SKM-1 (cell line): ENCODE measurements around the gene PNLIPRP3.
"Not testable (repeated sequence)": the region's sequence is repeated elsewhere in the genome, so short reads cannot be mapped to it uniquely, and the experiment has no call there.

Experiments
- DNase-seq: peaks from one replicate; lab custom pipeline; 2025; ENCODE audit not compliant: unreplicated experiment; lab: John Stamatoyannopoulos, UW

PNLIPRP3 gene

DNA sequence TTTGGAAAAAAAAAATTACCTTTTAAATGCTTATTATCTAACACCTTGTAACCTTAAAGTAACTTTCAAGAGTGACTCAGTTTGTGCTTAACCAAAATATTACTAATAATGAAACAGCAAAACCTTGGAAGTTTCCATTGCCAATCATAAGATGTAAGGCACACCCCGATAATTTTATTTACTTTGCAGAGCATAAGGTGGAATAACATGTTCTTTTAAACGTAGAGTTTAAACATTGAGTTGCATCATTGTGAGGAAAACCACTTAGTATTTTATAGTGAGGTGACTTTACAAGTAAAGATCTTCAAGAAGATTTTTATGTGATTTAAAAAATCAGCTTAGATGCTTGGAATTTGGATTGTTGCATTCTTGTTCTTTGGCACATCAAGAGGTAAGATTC lies at the start of gene PNLIPRP3:
Gene PNLIPRP3 (plus strand): TSS at position 177 of the 400 bp plus-strand sequence. CDS start 166 bp downstream, at position 343.
- no peak for DNase-seq

DNA sequence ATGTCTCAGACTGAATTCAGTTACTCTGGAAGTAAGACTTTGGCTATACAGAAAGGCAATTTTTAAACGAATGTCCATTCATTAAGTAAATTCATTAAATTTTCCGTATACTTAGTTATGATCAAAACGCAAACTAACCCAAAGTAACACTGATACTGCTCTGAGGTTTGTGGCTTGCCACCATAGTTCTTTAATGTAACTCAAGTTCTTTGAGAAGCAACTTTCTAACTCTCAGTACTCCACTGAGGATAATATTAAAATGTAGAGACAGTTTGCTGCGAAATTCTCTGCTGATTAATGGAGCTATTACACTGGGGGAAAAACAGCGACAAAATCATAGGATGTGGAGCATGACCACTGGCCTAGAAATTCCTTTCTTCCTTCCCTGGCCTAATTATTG lies 45.4 kb upstream of the PNLIPRP3 start:
- no peak for DNase-seq

DNA sequence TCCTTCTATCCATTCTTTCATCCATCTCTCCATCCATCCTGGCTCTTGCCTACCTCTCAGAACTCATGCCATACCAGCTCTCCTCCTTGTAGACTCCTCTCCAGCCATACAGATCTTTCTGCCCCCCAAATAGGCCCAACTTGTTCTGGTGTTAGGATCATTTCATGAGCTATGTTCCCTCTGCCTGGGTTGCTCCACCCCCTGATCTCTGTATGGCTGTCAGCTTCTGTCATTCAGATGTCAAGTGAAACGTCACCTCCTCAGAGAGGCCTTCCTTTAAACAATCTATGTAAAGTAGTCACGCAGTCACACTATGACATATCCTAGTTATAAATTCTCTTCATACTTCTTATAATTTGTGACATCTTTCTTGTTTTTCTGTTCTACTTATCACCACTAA lies 42.3 kb upstream of the PNLIPRP3 start:
- no peak for DNase-seq

DNA sequence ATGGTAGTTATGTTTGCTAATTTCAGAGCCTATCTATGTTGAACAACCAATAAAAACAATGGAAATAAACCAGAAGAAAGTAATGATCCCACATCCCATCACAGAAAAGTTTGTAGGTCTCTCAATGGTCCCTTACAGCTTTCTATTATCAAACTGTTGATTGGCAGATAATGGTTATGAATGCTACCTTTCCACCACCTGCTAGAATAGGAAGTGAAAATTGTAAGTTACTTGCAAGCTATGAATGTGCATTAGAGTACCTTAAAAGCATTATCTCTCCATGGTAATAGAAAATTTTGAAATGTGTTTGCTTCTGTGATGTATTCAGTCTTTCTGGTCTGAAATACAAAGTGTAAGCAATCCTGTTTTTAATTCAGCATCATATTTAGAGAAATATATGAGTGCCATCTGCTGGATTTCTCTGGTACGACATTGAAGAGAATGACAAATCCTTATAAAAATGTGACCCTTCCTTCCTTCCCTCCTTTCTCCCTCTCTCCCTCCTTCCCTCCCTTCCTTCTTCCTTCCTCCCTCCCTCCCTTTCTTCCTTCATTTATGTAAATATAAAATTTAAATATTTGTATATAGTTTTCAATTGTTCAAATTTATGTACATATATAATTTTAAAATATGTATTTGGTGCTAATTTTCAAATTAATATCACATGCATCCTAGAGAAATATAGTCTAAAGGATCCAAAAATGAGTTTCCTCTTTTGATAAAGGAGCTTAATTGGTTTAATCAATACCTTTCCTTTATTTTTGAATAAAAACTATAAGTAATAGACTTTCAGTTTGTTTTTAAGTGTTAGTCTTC lies 41.4 kb upstream of the PNLIPRP3 start:
- DNase-seq = no peak

DNA sequence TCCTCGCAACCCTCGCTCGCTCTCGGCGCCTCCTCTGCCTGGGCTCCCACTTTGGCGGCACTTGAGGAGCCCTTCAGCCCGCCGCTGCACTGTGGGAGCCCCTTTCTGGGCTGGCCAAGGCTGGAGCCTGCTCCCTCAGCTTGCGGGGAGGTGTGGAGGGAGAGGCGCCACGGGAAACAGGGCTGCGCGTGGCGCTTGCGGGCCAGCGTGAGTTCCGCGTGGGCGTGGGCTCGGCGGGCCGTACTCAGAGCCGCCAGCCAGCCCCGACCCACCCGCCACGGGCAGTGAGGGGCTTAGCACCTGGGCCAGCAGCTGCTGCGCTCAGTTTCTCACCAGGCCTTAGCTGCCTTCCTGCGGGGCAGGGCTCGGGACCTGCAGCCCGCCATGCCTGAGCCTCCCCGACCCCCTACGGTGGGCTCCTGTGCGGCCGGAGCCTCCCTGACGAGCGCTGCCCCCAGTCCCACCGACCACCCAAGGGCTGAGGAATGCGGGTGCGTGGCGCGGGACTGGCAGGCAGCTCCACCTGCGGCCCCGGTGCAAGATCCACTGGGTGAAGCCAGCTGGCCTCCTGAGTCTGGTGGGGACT lies 34.3 kb upstream of the PNLIPRP3 start:
- DNase-seq = not testable (repeated sequence)

DNA sequence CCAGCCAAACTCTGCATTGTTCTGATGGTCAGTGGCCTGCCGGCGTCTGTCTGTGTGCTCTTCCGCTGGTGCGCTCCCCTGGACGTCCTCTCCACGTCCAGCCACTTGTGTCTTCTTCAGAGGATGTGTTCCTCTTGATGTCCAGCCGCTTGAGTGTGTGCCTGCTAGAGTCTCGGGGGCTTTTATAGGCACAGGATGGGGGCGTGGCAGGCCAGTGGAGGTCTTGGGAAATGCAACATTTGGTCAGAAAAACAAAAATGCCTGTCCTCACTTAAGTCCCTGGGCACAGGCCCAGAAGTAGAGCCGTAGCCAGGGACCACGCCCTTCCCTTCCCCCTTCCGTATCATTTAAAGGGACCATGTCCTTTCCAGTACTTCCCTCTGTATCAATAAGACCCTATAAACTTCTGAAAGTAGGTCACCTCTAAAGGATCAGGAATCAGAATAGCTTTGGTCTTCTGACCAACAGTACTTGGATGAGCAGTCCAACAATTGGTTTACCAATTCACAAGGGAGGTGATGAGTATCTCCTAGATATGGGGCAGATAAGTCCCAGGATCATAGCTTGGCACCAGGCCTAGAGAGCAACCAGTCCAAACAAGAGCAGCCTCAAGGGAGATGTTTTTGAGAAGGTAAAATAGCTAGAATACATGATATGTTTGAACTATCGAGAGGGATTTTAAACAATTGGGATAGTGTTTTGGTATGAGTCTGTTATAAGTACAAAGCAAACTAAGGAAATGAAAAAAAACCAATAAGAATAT lies 32.2 kb upstream of the PNLIPRP3 start:
- no peak for DNase-seq

DNA sequence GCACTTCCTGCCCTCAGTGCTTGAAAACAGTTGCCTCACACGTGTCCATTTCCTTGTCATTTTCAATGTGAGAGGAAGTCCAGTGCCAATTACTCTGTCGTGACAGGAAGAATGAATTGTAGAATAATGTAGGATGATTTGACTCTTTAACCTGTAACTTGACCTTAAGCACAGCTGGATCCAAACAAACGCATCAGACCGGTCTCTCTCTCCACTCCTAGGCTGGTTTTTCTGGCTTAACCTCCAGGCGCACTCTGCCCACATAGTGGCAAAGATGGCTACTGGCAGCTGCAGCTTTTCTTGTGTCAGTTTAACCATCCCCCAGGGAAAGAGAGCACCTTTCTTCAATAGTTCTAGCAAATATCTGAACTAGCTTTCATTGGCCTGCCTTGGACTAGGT lies 29.4 kb upstream of the PNLIPRP3 start:
- no peak for DNase-seq

DNA sequence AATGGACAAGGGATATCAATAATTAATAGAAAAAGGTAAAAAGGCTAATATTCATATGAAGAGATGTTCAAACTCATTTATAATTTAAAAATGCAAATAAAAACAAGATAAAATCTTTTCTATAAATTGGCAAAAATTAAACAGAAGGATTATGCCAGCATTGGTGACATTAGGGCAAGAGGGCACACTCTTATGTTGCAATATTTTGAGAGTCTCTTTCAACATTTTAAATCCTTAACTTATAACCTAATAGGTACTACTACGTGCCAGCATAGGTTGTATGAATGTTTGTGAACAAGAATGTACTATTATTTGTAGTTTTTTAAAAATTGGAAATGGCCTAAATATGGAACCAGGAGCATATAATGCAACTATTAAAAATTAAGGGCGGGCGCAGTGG lies 24.8 kb upstream of the PNLIPRP3 start:
- no peak for DNase-seq

DNA sequence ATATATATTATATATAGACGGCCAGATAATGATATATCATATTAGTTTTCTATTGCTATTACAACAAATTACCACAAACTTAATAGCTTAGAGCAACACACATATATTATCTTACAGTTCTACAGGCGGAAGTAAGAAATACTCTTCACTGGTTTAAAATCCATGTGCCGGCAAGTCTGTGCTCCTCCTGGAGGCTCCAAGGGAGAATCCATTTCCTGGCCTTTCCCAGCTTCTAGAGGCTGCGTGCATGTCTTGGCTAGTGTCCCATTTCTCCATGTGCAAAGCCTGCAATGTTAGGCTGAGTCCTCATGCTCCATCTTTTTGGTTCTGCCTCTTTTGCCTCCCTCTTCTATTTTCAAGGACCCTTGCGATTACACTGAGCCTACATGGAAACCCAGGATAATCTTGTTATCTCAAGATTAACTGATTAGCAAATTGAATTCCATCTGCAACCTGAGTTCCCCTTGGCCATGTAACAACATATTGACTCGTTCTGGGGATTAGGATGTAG lies 23.9 kb upstream of the PNLIPRP3 start:
- no peak for DNase-seq

DNA sequence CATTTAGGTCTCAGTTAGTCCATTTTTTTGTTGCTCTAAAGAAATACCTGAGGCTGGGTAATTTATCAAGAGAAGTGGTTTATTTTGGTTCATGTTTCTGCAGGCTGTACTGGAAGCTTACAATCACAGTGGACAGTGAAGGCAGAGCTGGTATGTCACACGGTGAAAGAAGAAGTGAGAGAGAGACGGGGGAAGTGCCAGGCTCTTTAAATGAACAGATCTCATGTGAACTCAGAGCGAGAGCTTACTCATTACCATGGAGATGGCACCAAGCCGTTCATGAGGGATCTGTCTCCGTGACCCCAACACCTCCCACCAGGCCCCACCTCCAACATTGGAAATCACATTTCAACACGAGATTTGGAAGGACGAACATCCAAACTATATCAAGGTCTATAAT lies 18.9 kb upstream of the PNLIPRP3 start:
- peak; percentile 9 for DNase-seq

DNA sequence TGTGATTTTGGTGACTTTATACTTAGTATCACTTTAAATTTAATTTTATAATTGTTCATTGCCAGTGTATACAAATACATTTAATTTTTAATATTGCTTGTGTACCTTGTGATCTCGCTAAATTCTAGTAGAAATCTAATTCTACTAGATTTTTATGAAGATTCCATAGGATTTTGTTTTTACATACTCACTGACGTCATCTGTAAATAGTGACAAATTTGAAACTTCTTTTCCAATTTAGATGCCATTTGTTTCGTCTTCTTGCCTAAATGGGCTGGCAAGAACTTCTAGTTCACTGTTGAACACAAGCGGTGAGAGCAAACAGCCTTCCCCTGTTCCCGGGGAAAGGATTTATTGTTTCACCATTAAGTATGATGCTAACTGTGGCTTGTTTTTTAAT lies 17.3 kb upstream of the PNLIPRP3 start:
- no peak for DNase-seq

DNA sequence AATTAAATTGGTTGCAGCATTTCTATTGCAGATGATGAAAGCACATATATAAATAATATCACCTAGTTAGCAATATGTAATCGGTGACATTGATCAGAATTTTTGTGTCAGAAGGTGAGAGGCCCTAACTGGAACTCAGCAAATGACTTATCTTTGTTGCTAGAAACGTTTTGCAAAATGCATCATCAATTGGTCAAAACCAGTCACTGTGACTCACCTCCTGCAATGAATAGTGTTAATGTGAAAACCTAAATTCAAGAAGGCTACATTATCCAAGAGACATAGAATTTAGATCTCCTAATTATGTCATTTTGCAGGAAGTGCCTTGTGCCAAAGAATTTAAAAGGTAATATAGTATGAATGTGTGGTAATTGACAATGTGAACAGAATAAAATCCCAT lies 9.8 kb upstream of the PNLIPRP3 start:
- no peak for DNase-seq

DNA sequence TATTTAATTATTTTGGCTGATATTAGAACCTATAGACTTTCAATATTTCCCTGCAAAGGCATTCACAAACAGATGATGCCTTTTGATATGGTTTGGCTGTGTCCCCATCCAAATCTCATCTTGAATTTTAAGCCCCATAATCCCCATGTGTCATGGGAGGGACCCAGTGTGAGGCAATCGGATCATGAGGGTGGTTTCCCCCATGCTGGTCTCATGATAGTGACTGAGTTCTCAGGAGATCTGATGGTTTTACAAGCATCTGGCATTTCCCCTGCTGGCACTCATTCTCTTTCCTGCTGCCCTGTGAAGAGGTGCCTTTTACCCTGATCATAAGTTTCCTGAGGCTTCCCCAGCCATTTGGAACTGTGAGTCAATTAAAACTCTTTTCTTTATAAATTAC lies 9.3 kb upstream of the PNLIPRP3 start:
- no peak for DNase-seq

DNA sequence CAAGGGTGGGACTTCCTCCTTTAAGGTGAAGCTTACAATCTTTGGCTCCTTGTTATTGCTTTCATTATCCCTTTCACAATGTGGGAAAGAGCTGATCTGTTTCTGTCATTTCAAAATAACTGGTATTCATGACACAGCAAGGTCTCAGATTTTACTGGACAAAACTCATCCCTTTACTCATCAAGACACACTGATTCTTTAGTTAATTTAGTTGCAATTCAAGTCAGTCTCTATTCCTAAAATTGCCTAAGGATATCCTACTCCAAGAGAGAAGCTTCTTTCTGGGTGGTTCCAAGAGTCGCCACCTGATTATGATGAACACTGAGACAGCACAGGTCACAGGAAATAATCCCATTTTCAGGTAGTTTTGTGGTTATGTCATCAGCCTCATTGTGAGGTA lies 5.8 kb upstream of the PNLIPRP3 start:
- no peak for DNase-seq

DNA sequence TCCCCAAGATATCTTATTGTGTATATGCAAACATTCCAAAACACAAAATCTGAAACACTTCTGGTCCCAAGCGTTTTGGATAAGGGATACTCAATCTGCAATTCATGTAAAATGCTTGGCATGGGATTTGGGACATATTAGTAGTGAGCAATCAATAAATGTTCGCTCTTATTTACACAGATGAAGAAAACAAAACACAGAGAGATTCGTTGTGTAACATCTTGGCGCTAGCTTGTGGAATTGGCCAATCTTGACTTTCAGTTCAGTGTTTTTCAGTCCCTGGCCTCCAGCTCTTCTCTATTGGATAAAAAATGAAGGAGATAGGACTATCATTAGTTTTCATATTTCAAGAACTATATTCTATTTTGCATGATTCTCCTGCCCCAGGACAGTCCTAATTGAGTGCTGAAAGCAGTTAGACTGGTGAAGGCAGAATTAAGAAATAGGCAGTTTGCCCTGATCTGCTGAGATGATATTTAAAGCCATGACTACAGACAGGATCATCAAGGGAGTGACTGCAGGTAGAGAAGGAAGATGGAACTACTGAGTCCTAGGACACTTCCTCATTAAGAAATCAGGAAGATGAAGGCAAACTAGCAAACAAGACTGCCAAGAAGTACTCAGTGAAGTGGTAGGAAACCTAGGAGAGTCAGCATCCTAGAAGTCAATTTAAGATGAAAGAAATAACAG lies 1.8 kb downstream of the PNLIPRP3 start:
- no peak for DNase-seq

DNA sequence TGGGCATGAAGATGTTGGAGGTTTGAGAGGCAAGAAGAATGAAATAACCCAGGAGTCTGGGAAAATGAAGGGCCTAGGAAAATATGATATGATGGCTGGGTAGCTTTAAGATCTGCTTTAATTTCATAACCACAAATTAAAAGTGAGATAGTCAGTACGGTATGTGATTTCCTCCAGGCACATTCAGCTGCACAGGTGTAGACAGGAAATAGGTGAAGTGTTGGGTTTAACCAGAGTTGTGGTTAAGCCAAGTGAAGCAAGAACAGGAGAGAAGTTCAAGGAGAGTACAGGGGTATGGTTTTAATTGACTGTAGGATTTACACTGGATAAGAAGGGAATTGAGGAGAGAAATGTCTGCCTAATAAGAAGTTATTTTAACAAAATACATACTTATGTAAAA lies 2.6 kb downstream of the PNLIPRP3 start:
- DNase-seq = no peak

DNA sequence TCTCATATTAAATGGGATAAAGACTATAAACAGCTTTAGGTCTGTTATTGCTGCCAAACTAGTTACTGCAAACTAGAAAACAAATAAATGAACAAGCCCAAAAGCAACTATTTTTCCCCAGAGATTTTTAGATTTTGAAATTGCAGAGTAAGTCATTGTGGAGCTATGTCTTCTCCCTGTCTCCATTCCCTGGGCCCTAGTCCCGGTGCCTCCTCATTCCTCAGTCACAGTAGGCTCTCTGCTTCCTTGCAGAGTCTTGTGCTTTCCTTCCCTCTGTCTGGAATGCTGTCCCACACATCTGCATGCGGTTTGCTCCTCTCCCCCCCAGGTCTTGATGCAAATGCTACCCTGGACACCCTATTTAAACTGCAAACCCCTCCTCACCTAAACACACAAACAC lies 4.0 kb downstream of the PNLIPRP3 start:
- no peak for DNase-seq

DNA sequence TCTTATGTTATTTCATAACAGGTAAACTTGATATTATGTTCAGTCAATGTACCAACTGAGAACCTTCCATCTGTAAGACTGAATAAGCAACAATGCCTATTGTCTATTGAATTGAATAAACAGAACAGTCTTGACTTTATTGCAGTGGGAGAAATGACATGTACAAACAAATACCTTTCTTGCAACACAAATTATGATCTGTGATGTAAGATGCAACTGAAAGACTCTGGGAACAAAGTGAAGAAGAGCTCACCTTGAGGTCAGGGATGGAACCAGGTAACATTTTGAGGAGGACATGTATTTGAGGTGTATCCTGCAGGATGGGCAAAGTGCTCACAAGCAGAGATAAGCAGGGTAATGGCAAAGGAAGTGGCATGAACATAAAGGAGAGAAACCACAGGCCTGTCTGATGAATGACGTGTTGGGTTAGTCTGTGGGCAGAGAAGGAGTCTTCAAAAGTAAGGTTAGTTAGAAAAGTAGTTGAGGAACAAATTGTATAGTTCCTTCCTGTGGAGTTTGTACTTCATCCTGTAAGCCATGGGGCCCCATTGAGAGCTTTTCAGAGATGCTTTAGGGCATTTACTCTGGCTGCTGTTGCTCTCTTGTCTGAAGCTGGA lies 9.5 kb downstream of the PNLIPRP3 start:
- DNase-seq = no peak

DNA sequence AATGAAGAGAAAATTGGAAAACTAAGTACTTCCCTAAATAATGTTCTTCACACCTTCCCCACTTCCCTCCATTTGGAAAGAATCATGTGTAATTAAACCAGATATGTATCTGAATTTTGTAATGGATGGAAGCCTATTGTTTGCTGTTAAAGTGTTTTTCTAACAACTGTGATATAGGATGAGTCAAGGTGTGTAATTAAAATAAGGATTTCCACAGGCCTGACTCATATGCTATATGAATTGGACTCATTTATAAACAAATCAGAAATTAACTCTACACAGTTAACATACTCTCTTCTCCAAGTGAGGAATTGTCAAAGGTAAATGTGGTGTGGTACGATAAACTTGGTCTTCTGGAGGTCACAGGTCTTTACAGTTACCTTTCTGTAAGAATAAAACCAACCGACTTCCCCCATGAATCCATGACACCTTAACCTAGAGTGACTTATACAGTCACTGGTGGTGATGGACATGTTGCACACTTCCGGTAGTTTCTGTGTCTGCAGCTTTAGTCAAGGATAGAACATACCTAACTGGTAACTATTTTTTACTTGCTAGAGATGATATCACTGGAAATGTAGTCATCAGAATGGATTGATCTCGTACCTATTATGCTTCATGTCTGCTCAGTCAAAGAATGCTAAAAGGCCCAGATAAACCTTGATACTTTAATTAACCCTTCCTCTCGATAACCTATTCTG lies 12.8 kb downstream of the PNLIPRP3 start:
- DNase-seq = no peak

DNA sequence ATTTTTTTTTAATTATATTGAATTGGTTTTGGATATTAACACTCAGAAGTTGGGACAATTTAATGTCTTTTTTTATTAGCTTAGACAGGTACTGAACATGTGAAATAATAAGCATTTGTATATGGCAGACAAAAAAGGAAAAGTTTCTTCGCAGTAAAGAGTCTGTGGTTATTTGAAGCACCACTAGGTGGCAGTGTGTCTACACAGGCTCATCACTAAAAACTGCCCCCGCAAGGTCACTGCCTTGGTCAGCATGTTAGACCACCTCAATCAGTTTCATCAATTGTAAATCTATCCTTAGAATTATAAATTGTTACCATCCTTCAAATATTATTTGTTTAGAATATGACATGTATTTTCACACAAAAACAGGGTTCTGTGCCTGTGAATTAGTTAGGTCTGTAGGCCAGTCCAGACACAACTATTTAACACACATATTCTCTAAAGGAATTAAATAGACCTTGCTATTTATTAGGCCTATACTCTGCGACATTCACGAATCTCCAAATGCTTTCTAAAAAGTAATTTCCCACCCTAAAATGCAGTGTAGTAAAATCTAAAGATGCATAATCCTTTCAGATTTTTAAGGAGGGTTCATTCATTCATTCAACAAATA lies 17.0 kb downstream of the PNLIPRP3 start:
- peak; percentile 26 for DNase-seq
